Peyer's patch (tissue), 4 donors: ENCODE results near the gene SH3GL1. TPM values are rescaled to one million over a fixed set of nuclear protein-coding genes. Genes with fewer than 3 reads are reported as not detected.

ENCODE experiments used
- DNase-seq, 3 donors: peaks; one replicate each; pipeline ENCODE4 v3.0.0-alpha.2; 2017 to 2019
- H3K27ac ChIP-seq, 4 donors: fragments of 200-600 bp; sonication (generic); one replicate each; pipeline ENCODE4 v1.5.1; 2016 to 2019
- H3K27me3 ChIP-seq, 2 donors: fragments of 200-600 bp; sonication (generic); one replicate each; pipeline ENCODE4 v1.5.1; 2019
- H3K36me3 ChIP-seq, 3 donors: fragments of 200-600 bp; sonication (generic); one replicate each; pipeline ENCODE4 v1.5.1; 2016 to 2019
- H3K4me1 ChIP-seq, 4 donors: fragments of 200-600 bp; sonication (generic); one replicate each; pipeline ENCODE4 v1.5.1; 2016 to 2019
- H3K4me3 ChIP-seq, 4 donors: fragments of 200-600 bp; sonication (generic); 1 replicate in 3 of 4; 2 replicates in 1 of 4; pipeline ENCODE4 v1.5.1; 2016 to 2019; ENCODE audit warnings: mild to moderate bottlenecking in 1 of 4
- H3K9me3 ChIP-seq, 4 donors: fragments of 200-600 bp; sonication (generic); one replicate each; pipeline ENCODE4 v1.5.1; 2016 to 2019; ENCODE audit warnings: mild to moderate bottlenecking in 1 of 4
- CTCF ChIP-seq, 6 experiments: fragments of 450-650 bp in 4 of 6; fragments of 200-600 bp in 2 of 6; sonication (generic) in 1 of 6; IDR thresholded peaks; one replicate each; pipeline ENCODE4 v1.5.1; 2017 to 2019; ENCODE audit warnings: antibody characterized with exemption in 6 of 6, mild to moderate bottlenecking in 3 of 6, moderate library complexity in 1 of 6
- POLR2A ChIP-seq, 2 donors: fragments of 450-650 bp; IDR thresholded peaks; one replicate each; pipeline ENCODE4 v1.5.1; 2017; ENCODE audit warnings: antibody characterized with exemption in 2 of 2, mild to moderate bottlenecking in 2 of 2, moderate library complexity in 2 of 2
- total RNA-seq, 4 donors: library from RNA; depleted of rRNA; stranded (reverse); fragments of >200 nt; gene quantifications; one replicate each; pipeline ENCODE4 v1.1.0, GENCODE V29; 2016

The SH3GL1 gene
- total RNA-seq, 4 donors from 2014 or later: 69.3 to 102 (median 73.9) TPM

GRCh38 chr19:4343370-4344307 is 56.7 kb downstream of the SH3GL1 start, which contains the start of gene MPND:
MPND (plus strand) TSS chr19:4343562; CDS start chr19:4343594, 32 bp downstream.
- Histone ChIP-seq H3K27me3 (no peaks in the 10 kb centered on the region), H3K36me3 (peaks cover 0 to 23% (median 0%) of the 10 kb centered on the region in 3 donors), H3K27ac (peak within 1 kb of the TSS; percentile 85 to 99 (median 92)), H3K4me1 (peaks cover 0 to 37% (median 6%) of the 10 kb centered on the region in 4 donors), H3K4me3 (peak within 1 kb of the TSS; percentile 61 to 99 (median 86)), H3K9me3 (no peaks in the 10 kb centered on the region)
- peak; percentile 4 to 18 for TF ChIP-seq POLR2A (IDR thresholded peaks at IDR 0.05)
- TF ChIP-seq CTCF (IDR thresholded peaks at IDR 0.05): no peak
- peak; percentile 94 to 97 (median 95) for DNase-seq

GRCh38 chr19:4342615-4343369 is 57.6 kb downstream of the SH3GL1 start:
- Histone ChIP-seq H3K27me3 (no peaks in the 10 kb centered on the region), H3K4me1 (peaks cover 0 to 39% (median 6%) of the 10 kb centered on the region in 4 donors), H3K4me3 (peak overlapping the region; percentile 61 to 99 (median 86)), H3K27ac (peak overlapping the region; percentile 85 to 99 (median 92)), H3K9me3 (no peaks in the 10 kb centered on the region), H3K36me3 (peaks cover 0 to 17% (median 0%) of the 10 kb centered on the region in 3 donors)
- TF ChIP-seq CTCF (IDR thresholded peaks at IDR 0.05) (peak in 5 of 6 experiments; percentile 13 to 58 (median 37)), POLR2A (IDR thresholded peaks at IDR 0.05) (peak in 1 of 2 donors; percentile 65)
- DNase-seq: peak; percentile 91 to 98 (median 96)

- peak overlapping the region; percentile 85 to 99 (median 92) for H3K27ac ChIP-seq
- no peaks in the 10 kb centered on the region for H3K9me3 ChIP-seq
- TF ChIP-seq POLR2A (IDR thresholded peaks at IDR 0.05) (peak in 1 of 2 donors; percentile 57), CTCF (IDR thresholded peaks at IDR 0.05) (no peak)
- H3K4me3 ChIP-seq: peak overlapping the region; percentile 48 to 96 (median 68)
- DNase-seq: no peak
- peaks cover 0 to 39% (median 6%) of the 10 kb centered on the region in 4 donors for H3K4me1 ChIP-seq
- H3K27me3 ChIP-seq: no peaks in the 10 kb centered on the region
- H3K36me3 ChIP-seq: peaks cover 0 to 13% (median 0%) of the 10 kb centered on the region in 3 donors
Measured at GRCh38 chr19:4342314-4342614, 58.1 kb downstream of the SH3GL1 start.

- peak in 2 of 3 donors; percentile 81 to 87 for DNase-seq
- Histone ChIP-seq H3K36me3 (no peaks in the 10 kb centered on the region), H3K4me3 (peak within 1 kb of the TSS; percentile 34 to 61 (median 45)), H3K9me3 (no peaks in the 10 kb centered on the region), H3K27me3 (no peaks in the 10 kb centered on the region), H3K27ac (peak within 1 kb of the TSS; percentile 53 to 91 (median 86)), H3K4me1 (peaks cover 0 to 27% (median under 1%) of the 10 kb centered on the region in 4 donors)
- TF ChIP-seq CTCF (IDR thresholded peaks at IDR 0.05): no peak
- TF ChIP-seq POLR2A (IDR thresholded peaks at IDR 0.05): peak; percentile 41 to 49
Measured at GRCh38 chr19:4338441-4339355, 61.6 kb downstream of the SH3GL1 start, which contains the start of gene STAP2. STAP2 (minus strand) TSS chr19:4338827; CDS start chr19:4338753, 74 bp downstream.
